GM21515 (cell line): ENCODE measurements around the gene LRRC27.

Experiments used
- ATAC-seq: cut with Tn5 transposase; IDR thresholded peaks from one replicate; pipeline ENCODE4 v1.9.1; 2021; ENCODE audit not compliant: unreplicated experiment

The LRRC27 gene

GRCh38 chr10:132388891-132389432, 57.0 kb downstream of the LRRC27 start:
- no peak for ATAC-seq

DNA sequence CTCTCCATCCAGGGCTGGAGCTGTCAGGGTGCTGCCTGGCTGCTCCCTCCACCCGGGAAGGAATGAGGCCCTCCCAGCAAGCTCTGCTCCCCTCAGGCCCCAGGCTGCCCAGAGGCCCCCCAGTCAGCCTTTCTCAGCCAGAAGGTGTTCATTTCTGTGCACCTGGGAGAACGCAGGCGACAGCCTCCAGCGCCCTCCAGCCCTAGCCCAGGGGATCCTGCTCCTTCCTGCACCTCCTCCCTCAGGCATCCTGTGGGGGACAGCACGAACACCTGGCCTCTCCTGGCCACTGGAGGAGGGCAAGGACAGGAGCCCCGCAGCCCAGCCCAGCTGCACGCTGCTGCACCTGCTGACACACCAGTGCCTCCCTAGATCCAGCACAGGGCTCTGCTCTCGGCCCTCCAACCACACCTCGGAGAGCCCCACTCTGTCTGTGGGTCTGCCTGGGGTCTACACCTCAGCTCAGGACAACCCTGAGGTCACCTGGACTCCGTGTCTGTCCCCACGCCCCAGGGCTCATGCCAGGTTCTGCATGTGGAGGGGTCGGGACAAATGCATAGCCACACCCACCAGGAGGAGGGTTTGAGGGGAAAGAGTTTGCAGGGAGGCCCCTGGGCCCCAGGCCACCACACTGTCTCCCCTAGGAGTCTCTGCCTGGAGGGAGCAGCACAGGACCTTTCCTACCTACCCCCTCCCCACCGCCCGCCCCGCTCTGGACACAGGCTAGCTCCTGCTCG, 57.6 kb downstream of the LRRC27 start:
- ATAC-seq, result no peak

- ATAC-seq, result no peak
These were observed 58.4 kb downstream of the LRRC27 start for GRCh38 chr10:132390170-132390920.

DNA sequence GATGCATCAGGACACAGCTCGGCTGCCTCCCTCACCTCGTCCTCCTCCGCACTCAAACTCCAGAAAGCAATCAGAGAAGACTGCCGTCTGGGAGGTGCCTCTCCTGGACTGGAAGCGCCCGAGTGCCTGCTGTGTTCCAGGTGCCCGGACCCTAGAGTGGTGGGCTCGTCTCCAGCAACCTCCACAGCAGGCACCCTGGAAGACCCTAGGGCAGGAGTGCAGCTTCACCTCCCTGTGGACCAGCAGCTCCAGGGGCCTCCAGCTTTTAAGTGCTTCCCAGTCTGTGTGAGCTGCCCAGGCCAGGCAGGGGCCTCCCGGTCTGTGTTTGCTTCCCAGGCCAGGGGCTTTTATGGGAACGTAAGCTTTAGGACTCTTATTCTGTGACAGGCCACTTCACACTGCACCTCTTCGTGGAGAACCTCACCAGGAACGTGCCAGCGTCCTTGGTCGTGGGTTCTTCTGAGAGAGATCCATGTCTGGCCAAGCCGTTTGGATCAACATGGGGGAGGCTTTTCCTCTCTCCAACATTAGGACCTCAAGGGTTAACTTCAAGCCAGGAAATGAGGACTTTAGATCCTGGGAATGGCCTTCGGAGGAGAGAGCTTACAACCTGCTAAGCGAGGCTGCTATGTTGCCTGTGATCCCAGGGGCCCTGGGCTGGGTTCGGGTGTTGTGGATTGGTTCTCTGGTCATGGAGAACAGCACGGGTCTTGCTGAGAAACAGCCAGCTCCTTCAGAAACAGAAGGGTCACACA, 59.1 kb downstream of the LRRC27 start:
- ATAC-seq, result no peak

DNA sequence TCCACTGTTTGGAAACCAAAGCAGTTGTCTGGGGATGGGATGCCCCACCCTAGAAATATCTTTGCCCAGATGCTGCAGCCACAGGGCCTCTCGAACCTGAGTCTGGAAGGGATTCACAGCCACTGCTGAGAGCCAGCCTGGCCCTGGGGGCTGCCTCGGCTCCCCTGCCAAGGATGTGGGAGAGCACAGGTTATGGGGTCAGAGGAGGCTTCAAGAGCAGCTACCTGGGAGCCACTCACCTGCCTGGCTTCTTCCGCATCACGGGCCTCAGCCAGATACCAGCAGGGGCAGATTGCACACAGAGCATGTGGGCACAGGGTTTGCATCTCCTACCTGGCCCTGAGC, 59.7 kb downstream of the LRRC27 start:
- no peak for ATAC-seq

GRCh38 chr10:132392184-132392800, 60.3 kb downstream of the LRRC27 start:
- no peak for ATAC-seq

- ATAC-seq, result no peak
These were observed 61.1 kb downstream of the LRRC27 start for GRCh38 chr10:132392811-132393694.

GRCh38 chr10:132393695-132394181, 61.7 kb downstream of the LRRC27 start:
- no peak for ATAC-seq

DNA sequence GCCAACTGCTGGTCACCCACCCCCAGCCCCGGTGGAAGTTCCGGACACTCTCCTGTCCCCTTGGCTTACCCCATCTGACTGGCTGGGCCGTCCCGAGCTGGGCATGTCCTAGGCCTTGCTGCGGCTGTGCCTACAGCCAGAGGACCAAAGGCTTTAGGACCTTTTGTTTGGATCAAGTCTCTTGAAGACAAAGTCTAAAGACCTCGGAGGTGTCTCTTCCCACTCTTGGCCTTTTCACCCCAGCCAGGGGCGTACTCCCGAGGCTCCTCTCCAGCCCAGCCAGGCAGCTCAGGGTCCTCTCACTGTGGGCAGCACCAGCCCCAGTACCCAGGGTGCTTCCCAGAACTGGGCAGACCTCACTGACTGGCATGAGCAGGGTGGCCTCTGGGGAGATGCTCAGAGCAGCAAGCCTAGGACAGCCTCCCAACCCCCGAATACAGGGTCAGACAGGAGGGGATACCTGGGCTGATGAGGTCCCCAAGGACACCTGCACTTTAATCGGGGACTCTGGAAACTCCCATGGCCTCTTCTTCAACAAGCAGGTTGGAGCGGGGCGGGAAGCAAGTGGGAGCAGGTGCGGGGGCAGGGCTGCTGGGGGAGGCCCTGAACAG, 62.3 kb downstream of the LRRC27 start:
- no peak for ATAC-seq

DNA sequence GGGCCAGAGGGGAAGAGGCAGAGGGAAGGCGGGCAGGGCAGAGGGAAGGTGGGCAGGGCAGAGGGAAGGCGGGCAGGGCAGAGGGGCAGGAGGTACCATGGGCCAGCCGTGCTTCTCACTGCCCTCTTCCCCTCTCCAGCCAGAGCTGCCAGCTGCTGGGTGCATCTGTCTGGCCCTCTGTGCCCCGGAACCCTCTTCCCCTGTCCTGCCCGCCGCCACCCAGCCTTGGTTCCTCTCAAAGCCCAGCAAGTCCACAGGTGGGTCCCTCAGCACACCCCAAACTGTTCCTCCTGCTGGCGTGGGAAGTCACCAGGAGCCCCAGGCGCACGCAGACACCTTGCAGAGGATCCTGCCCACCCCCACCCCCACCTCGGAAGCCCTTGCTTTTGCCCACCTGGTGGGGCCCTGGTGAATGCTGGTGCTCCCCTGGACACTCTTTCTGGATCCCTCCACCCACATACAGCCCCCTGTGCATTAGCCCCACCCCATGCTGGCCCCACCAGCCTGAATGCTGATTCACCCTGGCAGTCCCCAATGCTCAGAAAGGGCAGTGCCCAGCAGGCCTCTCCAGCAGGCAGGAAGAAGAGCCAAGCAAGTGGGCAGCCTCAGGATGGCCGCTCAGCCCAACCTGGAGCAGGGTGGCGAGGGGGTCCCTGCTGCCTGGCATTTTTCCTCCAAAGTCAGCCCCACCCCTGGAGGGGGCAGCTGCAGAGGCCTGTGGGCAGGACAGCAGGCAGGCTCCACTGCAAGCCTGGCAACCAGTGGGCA, 63.1 kb downstream of the LRRC27 start:
- ATAC-seq, result no peak

GRCh38 chr10:132395704-132396493, 63.9 kb downstream of the LRRC27 start:
- no peak for ATAC-seq

DNA sequence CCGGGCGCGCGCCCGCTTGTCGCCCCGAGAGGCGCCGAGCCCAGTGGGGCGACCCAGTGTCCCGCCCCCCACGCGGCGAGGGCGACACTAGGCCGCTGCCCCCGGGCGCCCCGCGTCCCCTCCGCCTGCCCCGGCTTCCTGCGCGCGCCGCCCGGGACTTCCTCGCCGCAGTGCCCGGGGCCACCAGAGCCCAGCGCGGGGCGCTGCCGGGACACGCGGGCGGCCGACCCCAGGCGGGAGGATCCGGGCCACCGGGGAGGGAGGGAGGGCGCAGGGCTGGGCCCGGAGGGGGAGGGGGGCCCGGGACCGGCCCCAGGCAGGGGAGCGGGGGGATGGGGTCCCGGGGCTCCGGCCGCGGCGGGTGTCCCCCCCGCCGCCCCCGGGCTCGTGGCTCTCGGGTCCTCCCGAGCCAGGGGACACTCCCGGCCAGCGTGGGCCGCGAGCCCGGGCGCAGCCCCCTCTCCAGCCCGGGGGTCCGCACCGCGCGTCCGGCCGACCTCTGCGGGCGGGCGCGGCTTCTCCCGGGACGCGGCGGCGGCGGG, 64.6 kb downstream of the LRRC27 start:
- ATAC-seq, result peak; percentile 35

- peak; percentile 52 for ATAC-seq
These were observed 65.1 kb downstream of the LRRC27 start, which contains the start of gene PWWP2B for GRCh38 chr10:132397036-132397541. Gene PWWP2B, plus strand, starts transcription at chr10:132397200. Its CDS starts 27 bp downstream, at chr10:132397227.

- no peak for ATAC-seq
These were observed 65.9 kb downstream of the LRRC27 start for GRCh38 chr10:132397671-132398565.

- no peak for ATAC-seq
These were observed 66.6 kb downstream of the LRRC27 start for GRCh38 chr10:132398566-132398991.
